T-helper 1 cell (primary cell): ENCODE data around the gene MORN3.

Experiments
- DNase-seq, 5 donors: peaks; one replicate each; pipeline ENCODE4 v3.0.0-alpha.2; 2012 to 2020

Gene MORN3

GRCh38 chr12:121600702-121601336 is 68.6 kb downstream of the MORN3 start:
- no peak for DNase-seq
